ENCODE measurements around the gene UTY. TPM values are rescaled to one million over a fixed set of nuclear protein-coding genes. Genes with fewer than 3 reads are reported as not detected.

UTY gene
- total RNA-seq (2021; ENCODE audit: unreplicated experiment) (5.9 TPM), Bru-seq, nascent RNA (percentile 69 among the genes with signal in this experiment), BruChase-seq, experiment 1, labeled RNA remaining after a 6-hour chase (percentile 47 among the genes with signal in this experiment), BruChase-seq, experiment 2, labeled RNA remaining after a 2-hour chase (percentile 59 among the genes with signal in this experiment)
- polyA plus RNA-seq (2012) = 1.3 and 1.4 TPM in 2 replicates
- long read RNA-seq, full-length matches to known transcripts = 1 of 7 reads
- long read RNA-seq, partial matches to known transcripts = 2 of 7 reads
- long read RNA-seq, other reads (novel, unspliced or antisense) = 4 of 7 reads

DNA sequence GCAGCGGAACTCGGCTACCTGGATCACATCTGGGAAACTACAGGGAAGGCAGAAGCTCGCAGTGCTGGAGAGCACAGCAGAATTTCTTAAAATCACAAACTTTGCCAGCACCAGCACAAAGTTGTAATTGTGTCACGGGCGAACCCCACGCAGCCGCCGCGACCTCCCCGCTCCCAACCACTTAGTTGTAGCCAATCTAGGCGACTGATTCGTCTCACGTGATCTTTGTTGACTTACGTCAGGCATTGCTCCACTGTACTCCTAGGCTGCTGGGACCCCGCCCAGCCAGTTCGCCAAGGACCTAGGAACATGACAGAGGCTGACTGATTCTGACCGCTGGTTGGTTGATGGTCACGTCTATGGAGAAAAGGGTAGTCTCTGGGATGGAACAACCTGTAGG, at the start of gene UTY:
UTY (minus strand) TSS at position 206 of the 400 bp plus-strand sequence. CDS start 368 bp downstream, outside the sequence.
- H3K27me3 ChIP-seq (ENCODE audit: insufficient read depth, low read length) = no peaks in the 10 kb centered on the region
- no peaks in the 10 kb centered on the region for H4K20me1 ChIP-seq (ENCODE audit: insufficient read depth)
- CTCF ChIA-PET = no interaction called here
- TF ChIP-seq POLR2AphosphoS5 (IDR thresholded peaks at IDR 0.05; ENCODE audit: low read depth, low read length) (no peak), REST (IDR thresholded peaks at IDR 0.05; ENCODE audit: low read depth) (no peak), POLR2A (IDR thresholded peaks at IDR 0.05; ENCODE audit: borderline replicate concordance, extremely low read depth, insufficient read depth, insufficient read length) (no peak), FOSL1 (IDR thresholded peaks at IDR 0.05; ENCODE audit: low read depth) (no peak), TCF7L2 (IDR thresholded peaks at IDR 0.05; ENCODE audit: borderline replicate concordance, extremely low read depth, insufficient read depth, insufficient read length) (no peak), SRF (IDR thresholded peaks at IDR 0.05; ENCODE audit: low read depth) (no peak), EGR1 (IDR thresholded peaks at IDR 0.05; ENCODE audit: low read depth) (no peak)
- TF ChIP-seq, protein P1, sequence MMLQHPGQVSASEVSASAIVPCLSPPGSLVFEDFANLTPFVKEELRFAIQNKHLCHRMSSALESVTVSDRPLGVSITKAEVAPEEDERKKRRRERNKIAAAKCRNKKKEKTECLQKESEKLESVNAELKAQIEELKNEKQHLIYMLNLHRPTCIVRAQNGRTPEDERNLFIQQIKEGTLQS (IDR thresholded peaks at IDR 0.05) = no peak
- TF ChIP-seq, protein P2, sequence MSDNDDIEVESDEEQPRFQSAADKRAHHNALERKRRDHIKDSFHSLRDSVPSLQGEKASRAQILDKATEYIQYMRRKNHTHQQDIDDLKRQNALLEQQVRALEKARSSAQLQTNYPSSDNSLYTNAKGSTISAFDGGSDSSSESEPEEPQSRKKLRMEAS (IDR thresholded peaks at IDR 0.05) = no peak
- no peaks in the 10 kb centered on the region for H3K9me2 ChIP-seq (ENCODE audit: insufficient read depth)
- BruUV-seq (replicated peaks) = no TSS peak
- H3K4me3 ChIP-seq (replicated peaks in 1 of 2; ENCODE audit: low read depth in 1 of 2, low read length in 2 of 2) = peak within 1 kb of the TSS; percentile 50 to 56
- H3K4me1 ChIP-seq (ENCODE audit: control insufficient read depth in 1 of 2, insufficient read depth in 2 of 2, low read length in 2 of 2) = no peaks in the 10 kb centered on the region; a peak in 1 of 4 replicates
- DNase-seq (ENCODE audit: low read depth, low spot score) = peak; percentile 56
- no peak within 1 kb of the TSS for H2AFZ ChIP-seq (ENCODE audit: low read depth, low read length, poor library complexity, severe bottlenecking)
- intact Hi-C loops (cut with micrococcal nuclease) = loop anchor here (5.0 kb wide), 1 partner anchor 222 kb away; the partner anchor contains the start of gene TMSB4Y
- peak within 1 kb of the TSS; percentile 63 for H3K9ac ChIP-seq (ENCODE audit: low read length)
- POLR2A ChIA-PET = no interaction called here
- peak within 1 kb of the TSS; percentile 56 for H3K4me2 ChIP-seq (ENCODE audit: low read length)
- no peak within 1 kb of the TSS for H3K27ac ChIP-seq (ENCODE audit: low read depth, low read length)
- H3K9me3 ChIP-seq (ENCODE audit: control insufficient read depth in 1 of 2, insufficient read depth in 1 of 2, low read depth in 1 of 2, low read length in 2 of 2) = no peaks in the 10 kb centered on the region
- RAD21 ChIA-PET (ENCODE audit: low non-redundant PET in 1 of 2, low total read pairs in 2 of 2, uncharacterized antibody in 2 of 2, unreplicated experiment in 2 of 2) = no interaction called here
- H3K36me3 ChIP-seq (ENCODE audit: control insufficient read depth in 1 of 2, insufficient read depth in 2 of 2, low read length in 2 of 2) = no peaks in the 10 kb centered on the region
- peak; percentile 92 for ATAC-seq
- peaks cover 8% of the 10 kb centered on the region; the same call in 1 of the 2 replicates for H3K79me2 ChIP-seq (ENCODE audit: insufficient read depth, low read length)
